Caco-2 (cell line): Measurements from ENCODE around the gene CYTH4. TPM values are rescaled to one million over a fixed set of nuclear protein-coding genes. Genes with fewer than 3 reads are reported as not detected.

Experiments
- BruUV-seq: library from RNA; stranded (reverse); fragments of 400-500 nt; replicated peaks from 2 replicates; lab custom pipeline; 2021; lab: Mats Ljungman, UMichigan
- CTCF ChIA-PET: fragments of 300-600 bp; sonication (Branson Sonifier 250); formaldehyde crosslinking; loops from one replicate; lab custom pipeline; 2022; ENCODE audit warnings: antibody characterized with exemption; lab: Charles Lee
- POLR2A ChIA-PET: fragments of 300-600 bp; sonication (Branson Sonifier 250); formaldehyde crosslinking; loops from one replicate; lab custom pipeline; 2022; ENCODE audit warnings: antibody characterized with exemption; lab: Charles Lee
- DNase-seq, 2 experiments: peaks; one replicate each; pipeline versions ENCODE4 v3.0.0 to v3.0.0-alpha.2; 2020 to 2022
- H3K27me3 ChIP-seq: replicated peaks from 2 replicates; pipeline ENCODE4 v1.6.0; 2011; ENCODE audit warnings: low read length; ENCODE audit not compliant: control insufficient read depth, insufficient read depth
- H3K36me3 ChIP-seq: 2 replicates; pipeline ENCODE4 v1.5.1; 2011; ENCODE audit warnings: low read length; ENCODE audit not compliant: control insufficient read depth, insufficient read depth
- H3K4me1 ChIP-seq: fragments of 250-450 bp; sonication (Bioruptor Pico); 2 replicates; pipeline ENCODE4 v1.5.1; 2020; ENCODE audit warnings: mild to moderate bottlenecking
- H3K4me3 ChIP-seq: 2 replicates; pipeline ENCODE4 v1.5.1; 2011; ENCODE audit warnings: low read depth, mild to moderate bottlenecking, control low read depth, low read length
- H3K9me3 ChIP-seq: fragments of 250-450 bp; sonication (Bioruptor Pico); 2 replicates; pipeline ENCODE4 v1.5.1; 2020; ENCODE audit warnings: mild to moderate bottlenecking, moderate library complexity
- H3K27ac Mint-ChIP-seq: one replicate; pipeline ENCODE4 v1.8.0; 2022; ENCODE audit warnings: mixed read lengths; ENCODE audit not compliant: unreplicated experiment
- H3K27me3 Mint-ChIP-seq: one replicate; pipeline ENCODE4 v1.8.0; 2022; ENCODE audit warnings: mixed read lengths; ENCODE audit not compliant: insufficient read depth, unreplicated experiment
- H3K36me3 Mint-ChIP-seq: one replicate; pipeline ENCODE4 v1.8.0; 2022; ENCODE audit warnings: mild to moderate bottlenecking, mixed read lengths; ENCODE audit not compliant: insufficient read depth, unreplicated experiment
- H3K4me1 Mint-ChIP-seq: one replicate; pipeline ENCODE4 v1.8.0; 2022; ENCODE audit warnings: low read depth, mixed read lengths; ENCODE audit not compliant: unreplicated experiment
- H3K4me3 Mint-ChIP-seq: one replicate; pipeline ENCODE4 v1.8.0; 2022; ENCODE audit warnings: mild to moderate bottlenecking, moderate library complexity, mixed read lengths; ENCODE audit not compliant: unreplicated experiment
- H3K9me3 Mint-ChIP-seq: one replicate; pipeline ENCODE4 v1.8.0; 2022; ENCODE audit warnings: mixed read lengths; ENCODE audit not compliant: unreplicated experiment
- intact Hi-C: fragments of 100-400 bp; cut with micrococcal nuclease; formaldehyde crosslinking; loops from one replicate; pipeline ENCODE4 v1.10.0; 2022; ENCODE audit not compliant: unreplicated experiment
- total RNA-seq: library from RNA; stranded (reverse); gene quantifications from 2 replicates; pipeline ENCODE4 v1.2.3, GENCODE V29; 2022
- TF ChIP-seq, protein P1 (sequence below), 2 experiments: fragments of 200-600 bp in 1 of 2; IDR thresholded peaks; 1 replicate in 1 of 2; 2 replicates in 1 of 2; pipeline versions ENCODE4 v1.5.1 to v1.8.0; 2011 to 2022; ENCODE audit warnings: antibody characterized with exemption in 1 of 2, control low read depth in 1 of 2, inconsistent platforms in 1 of 2, low read depth in 1 of 2, low read length in 1 of 2, mild to moderate bottlenecking in 1 of 2, moderate library complexity in 1 of 2; ENCODE audit not compliant: insufficient read depth in 1 of 2, severe bottlenecking in 1 of 2, unreplicated experiment in 1 of 2

The CYTH4 gene
- total RNA-seq, 1 experiment from 2014 or later, result not detected

DNA sequence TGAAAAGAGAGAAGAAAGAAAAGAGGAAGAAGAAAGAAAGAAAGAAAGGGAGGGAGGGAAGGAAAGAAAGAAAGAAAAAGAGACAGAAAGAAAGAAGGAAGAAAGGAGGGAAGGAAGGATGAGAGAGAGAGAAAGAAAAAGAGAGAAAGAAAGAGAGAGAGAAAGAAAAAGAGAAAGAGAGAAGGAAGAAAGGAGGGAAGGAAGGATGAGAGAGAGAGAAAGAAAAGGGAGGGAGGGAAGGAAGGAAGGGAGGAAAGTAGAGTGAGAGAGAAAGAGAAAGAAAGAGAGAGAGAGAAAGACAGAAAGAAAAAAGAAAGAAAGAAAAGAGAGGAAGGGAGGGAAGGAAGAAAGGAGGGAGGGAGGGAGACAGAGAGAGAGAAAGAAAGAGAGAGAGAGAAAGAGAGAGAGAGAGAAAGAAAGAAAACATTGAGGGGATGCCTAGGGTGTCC, 26.7 kb upstream of the CYTH4 start:
- ChIA-PET CTCF (no interaction called here), POLR2A (no interaction called here)
- no TSS peak for BruUV-seq
- no peak for DNase-seq
- Mint-ChIP-seq H3K36me3 (no peaks in the 10 kb centered on the region), H3K9me3 (no peaks in the 10 kb centered on the region), H3K4me1 (no peaks in the 10 kb centered on the region), H3K27me3 (peaks cover 5% of the 10 kb centered on the region), H3K27ac (no peak overlapping the region), H3K4me3 (no peak overlapping the region)
- H3K27me3 ChIP-seq, result no peaks in the 10 kb centered on the region
- H3K4me3 ChIP-seq, result no peak overlapping the region
- intact Hi-C loops, result no loop called here
- H3K4me1 ChIP-seq, result no peaks in the 10 kb centered on the region
- TF ChIP-seq, protein P1, sequence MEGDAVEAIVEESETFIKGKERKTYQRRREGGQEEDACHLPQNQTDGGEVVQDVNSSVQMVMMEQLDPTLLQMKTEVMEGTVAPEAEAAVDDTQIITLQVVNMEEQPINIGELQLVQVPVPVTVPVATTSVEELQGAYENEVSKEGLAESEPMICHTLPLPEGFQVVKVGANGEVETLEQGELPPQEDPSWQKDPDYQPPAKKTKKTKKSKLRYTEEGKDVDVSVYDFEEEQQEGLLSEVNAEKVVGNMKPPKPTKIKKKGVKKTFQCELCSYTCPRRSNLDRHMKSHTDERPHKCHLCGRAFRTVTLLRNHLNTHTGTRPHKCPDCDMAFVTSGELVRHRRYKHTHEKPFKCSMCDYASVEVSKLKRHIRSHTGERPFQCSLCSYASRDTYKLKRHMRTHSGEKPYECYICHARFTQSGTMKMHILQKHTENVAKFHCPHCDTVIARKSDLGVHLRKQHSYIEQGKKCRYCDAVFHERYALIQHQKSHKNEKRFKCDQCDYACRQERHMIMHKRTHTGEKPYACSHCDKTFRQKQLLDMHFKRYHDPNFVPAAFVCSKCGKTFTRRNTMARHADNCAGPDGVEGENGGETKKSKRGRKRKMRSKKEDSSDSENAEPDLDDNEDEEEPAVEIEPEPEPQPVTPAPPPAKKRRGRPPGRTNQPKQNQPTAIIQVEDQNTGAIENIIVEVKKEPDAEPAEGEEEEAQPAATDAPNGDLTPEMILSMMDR (IDR thresholded peaks at IDR 0.05; ENCODE audit: insufficient read depth in 1 of 2, low read depth in 1 of 2, low read length in 1 of 2, severe bottlenecking in 1 of 2, unreplicated experiment in 1 of 2), result no peak
- no peaks in the 10 kb centered on the region for H3K36me3 ChIP-seq
- no peaks in the 10 kb centered on the region for H3K9me3 ChIP-seq

DNA sequence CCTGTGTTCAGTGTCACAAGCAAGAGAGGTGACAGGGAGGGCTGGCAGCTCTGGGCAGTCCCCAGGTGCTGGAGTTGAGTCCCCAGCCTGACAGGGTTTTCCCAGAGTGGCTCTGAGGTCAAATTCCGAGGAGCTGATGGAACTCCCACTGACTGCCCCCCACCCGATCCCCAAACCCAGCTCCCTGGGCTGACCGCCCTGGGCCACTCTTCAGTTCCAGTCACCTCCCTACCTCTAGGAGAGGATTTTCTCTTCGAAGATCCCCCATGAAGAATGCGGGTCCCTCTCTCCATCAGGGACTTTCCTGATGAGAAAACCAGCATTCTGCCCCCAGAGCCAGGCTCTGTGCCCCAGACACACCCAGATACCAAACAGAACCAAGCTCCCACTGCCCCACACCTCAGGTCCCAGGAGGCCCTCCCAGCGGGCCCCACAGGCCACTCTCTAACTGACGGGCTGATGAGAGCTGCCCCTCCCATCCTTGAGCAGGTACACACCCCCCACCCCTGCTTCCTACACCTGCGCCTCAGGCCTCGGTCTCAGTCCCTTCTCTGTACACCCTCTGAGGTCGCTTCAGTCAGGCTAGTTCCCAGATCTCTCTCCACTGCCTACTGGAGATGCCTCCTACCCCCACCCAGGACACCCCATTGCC, 26.1 kb upstream of the CYTH4 start:
- Histone ChIP-seq H3K4me3 (no peak overlapping the region), H3K4me1 (no peaks in the 10 kb centered on the region), H3K36me3 (no peaks in the 10 kb centered on the region), H3K27me3 (no peaks in the 10 kb centered on the region), H3K9me3 (no peaks in the 10 kb centered on the region)
- no peak overlapping the region for H3K27ac Mint-ChIP-seq
- intact Hi-C loops, result no loop called here
- ChIA-PET CTCF (no interaction called here), POLR2A (no interaction called here)
- H3K4me1 Mint-ChIP-seq, result no peaks in the 10 kb centered on the region
- H3K4me3 Mint-ChIP-seq, result no peak overlapping the region
- no TSS peak for BruUV-seq
- H3K27me3 Mint-ChIP-seq, result peaks cover 8% of the 10 kb centered on the region
- TF ChIP-seq, protein P1 (IDR thresholded peaks at IDR 0.05; ENCODE audit: insufficient read depth in 1 of 2, low read depth in 1 of 2, low read length in 1 of 2, severe bottlenecking in 1 of 2, unreplicated experiment in 1 of 2), result no peak
- no peaks in the 10 kb centered on the region for H3K36me3 Mint-ChIP-seq
- DNase-seq, result no peak
- H3K9me3 Mint-ChIP-seq, result no peaks in the 10 kb centered on the region

DNA sequence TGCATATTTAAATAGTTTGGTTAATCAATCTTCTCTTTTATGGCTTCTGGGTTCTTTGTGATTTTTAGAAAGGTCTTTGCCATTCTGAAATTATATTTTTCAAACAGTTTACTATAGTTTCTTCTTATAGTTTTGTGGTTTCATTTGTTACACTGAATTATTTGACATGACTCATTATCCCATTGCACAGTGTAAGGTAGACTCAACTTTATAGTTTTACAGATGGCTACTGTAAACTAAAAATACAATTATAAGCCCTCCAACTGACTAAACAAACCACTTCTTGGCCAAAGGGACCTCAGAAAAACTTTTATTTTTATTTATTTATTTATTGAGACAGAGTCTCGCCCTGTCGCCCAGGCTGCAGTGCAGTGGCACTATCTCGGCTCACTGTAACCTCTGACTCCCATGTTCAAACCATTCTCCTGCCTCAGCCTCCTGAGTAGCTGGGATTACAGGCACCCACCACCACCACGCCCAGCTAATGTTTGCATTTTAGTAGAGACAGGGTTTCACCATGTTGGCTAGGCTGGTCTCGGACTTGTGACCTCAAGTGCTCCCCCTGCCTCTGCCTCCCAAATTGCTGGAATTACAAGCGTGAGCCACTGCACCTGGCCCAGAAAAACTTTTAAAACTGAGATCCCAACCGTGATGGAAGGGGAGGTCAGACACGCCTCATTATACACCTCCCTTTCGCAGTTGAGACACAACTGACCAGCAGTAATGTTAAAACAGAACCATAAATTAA, 24.1 kb upstream of the CYTH4 start:
- H3K27me3 ChIP-seq, result no peaks in the 10 kb centered on the region; the same call in 1 of the 2 replicates
- no peak overlapping the region for H3K27ac Mint-ChIP-seq
- intact Hi-C loops, result no loop called here
- H3K4me3 ChIP-seq, result no peak overlapping the region
- no peaks in the 10 kb centered on the region for H3K4me1 Mint-ChIP-seq
- no TSS peak for BruUV-seq
- no peaks in the 10 kb centered on the region for H3K36me3 Mint-ChIP-seq
- TF ChIP-seq, protein P1 (IDR thresholded peaks at IDR 0.05; ENCODE audit: insufficient read depth in 1 of 2, low read depth in 1 of 2, low read length in 1 of 2, severe bottlenecking in 1 of 2, unreplicated experiment in 1 of 2), result no peak
- H3K27me3 Mint-ChIP-seq, result peaks cover 8% of the 10 kb centered on the region
- ChIA-PET CTCF (no interaction called here), POLR2A (no interaction called here)
- H3K9me3 Mint-ChIP-seq, result no peaks in the 10 kb centered on the region
- no peaks in the 10 kb centered on the region for H3K4me1 ChIP-seq
- no peaks in the 10 kb centered on the region for H3K9me3 ChIP-seq
- no peak overlapping the region for H3K4me3 Mint-ChIP-seq
- no peaks in the 10 kb centered on the region for H3K36me3 ChIP-seq
- no peak for DNase-seq
